Measurements from ENCODE around the gene CEP250.
"Not testable (repeated sequence)": the region's sequence is repeated elsewhere in the genome, so short reads cannot be mapped to it uniquely, and the experiment has no call there.

Gene CEP250

GRCh38 chr20:35453647-35454046 lies 1.8 kb upstream of the CEP250 start:
- WGBS = 92% methylated on average over 7 of the region's 7 CpGs
- H3K14ac ChIP-seq (ENCODE audit: low read length in 2 of 2) = no peak overlapping the region
- H2BK5ac ChIP-seq (ENCODE audit: low read depth, low read length, poor library complexity, severe bottlenecking) = no peak overlapping the region
- H3K36me3 ChIP-seq (ENCODE audit: control insufficient read depth in 1 of 2, insufficient read depth in 2 of 2, low read depth in 1 of 2, low read length in 2 of 2) = no peaks in the 10 kb centered on the region
- H3K18ac ChIP-seq (ENCODE audit: low read depth in 1 of 2, low read length in 2 of 2) = no peak overlapping the region
- peak overlapping the region in 1 of 2 experiments; percentile 91 for H3K4me3 ChIP-seq (ENCODE audit: insufficient read depth in 1 of 2, low read depth in 1 of 2, low read length in 2 of 2)
- H2BK15ac ChIP-seq (ENCODE audit: low read depth, poor library complexity, severe bottlenecking) = no peak overlapping the region
- no peak overlapping the region for H4K91ac ChIP-seq (ENCODE audit: low read length)
- peaks cover 1% of the 10 kb centered on the region for H3K4me1 ChIP-seq (ENCODE audit: control insufficient read depth, insufficient read depth, low read depth, low read length)
- H3K9me3 ChIP-seq (ENCODE audit: control insufficient read depth, low read length) = no peaks in the 10 kb centered on the region
- no peak overlapping the region for H3K9ac ChIP-seq (ENCODE audit: low read length)
- no peak overlapping the region for H2AFZ ChIP-seq (ENCODE audit: low read depth, low read length)
- H3K4me2 ChIP-seq (ENCODE audit: low read length, poor library complexity, severe bottlenecking) = peak overlapping the region; percentile 14
- H3K27me3 ChIP-seq (ENCODE audit: control insufficient read depth in 1 of 2, insufficient read depth in 1 of 2, low read length in 2 of 2) = no peaks in the 10 kb centered on the region
- H3K4ac ChIP-seq (ENCODE audit: low read depth in 1 of 2, low read length in 2 of 2) = peak overlapping the region in 1 of 2 experiments; percentile 18
- H2BK120ac ChIP-seq (ENCODE audit: low read depth, low read length) = no peak overlapping the region
- peak overlapping the region; percentile 91 for H2AK5ac ChIP-seq (ENCODE audit: low read length, severe bottlenecking)
- no peak for DNase-seq
- H3K79me1 ChIP-seq (replicated peaks; ENCODE audit: low read length, poor library complexity, severe bottlenecking) = peaks cover 9% of the 10 kb centered on the region
- H4K8ac ChIP-seq (ENCODE audit: low read length) = no peak overlapping the region
- no peak overlapping the region for H3K23ac ChIP-seq (ENCODE audit: low read length in 2 of 2)
- H3K27ac ChIP-seq (ENCODE audit: low read length, poor library complexity, severe bottlenecking) = no peak overlapping the region
- no peak overlapping the region for H2BK12ac ChIP-seq (ENCODE audit: low read length in 2 of 2)

GRCh38 chr20:35456700-35457099 lies 1.3 kb downstream of the CEP250 start:
- not testable (repeated sequence) for H3K4me2 ChIP-seq (ENCODE audit: low read length, poor library complexity, severe bottlenecking); H3K14ac ChIP-seq (ENCODE audit: low read length in 2 of 2); H2BK120ac ChIP-seq (ENCODE audit: low read depth, low read length); H4K8ac ChIP-seq (ENCODE audit: low read length); H3K79me1 ChIP-seq (replicated peaks; ENCODE audit: low read length, poor library complexity, severe bottlenecking); H3K27ac ChIP-seq (ENCODE audit: low read length, poor library complexity, severe bottlenecking); H3K4ac ChIP-seq (ENCODE audit: low read depth in 1 of 2, low read length in 2 of 2); DNase-seq; H3K18ac ChIP-seq (ENCODE audit: low read depth in 1 of 2, low read length in 2 of 2); H2BK5ac ChIP-seq (ENCODE audit: low read depth, low read length, poor library complexity, severe bottlenecking); H2BK15ac ChIP-seq (ENCODE audit: low read depth, poor library complexity, severe bottlenecking); H3K27me3 ChIP-seq (ENCODE audit: control insufficient read depth in 1 of 2, insufficient read depth in 1 of 2, low read length in 2 of 2); H3K23ac ChIP-seq (ENCODE audit: low read length in 2 of 2); H2BK12ac ChIP-seq (ENCODE audit: low read length in 2 of 2); H4K91ac ChIP-seq (ENCODE audit: low read length); H3K9me3 ChIP-seq (ENCODE audit: control insufficient read depth, low read length); H2AK5ac ChIP-seq (ENCODE audit: low read length, severe bottlenecking); H2AFZ ChIP-seq (ENCODE audit: low read depth, low read length); H3K4me1 ChIP-seq (ENCODE audit: control insufficient read depth, insufficient read depth, low read depth, low read length)
- H3K9ac ChIP-seq (ENCODE audit: low read length) = peak overlapping the region; percentile 98
- 97% methylated on average over 7 of the region's 7 CpGs for WGBS
- H3K4me3 ChIP-seq (ENCODE audit: insufficient read depth in 1 of 2, low read depth in 1 of 2, low read length in 2 of 2) = peak overlapping the region in 1 of 2 experiments; percentile 91
- peaks cover 3 to 21% of the 10 kb centered on the region in 2 experiments for H3K36me3 ChIP-seq (ENCODE audit: control insufficient read depth in 1 of 2, insufficient read depth in 2 of 2, low read depth in 1 of 2, low read length in 2 of 2)

- Histone ChIP-seq H3K79me1 (replicated peaks; ENCODE audit: low read length, poor library complexity, severe bottlenecking) (peaks cover 12% of the 10 kb centered on the region), H3K9ac (ENCODE audit: low read length) (peak overlapping the region; percentile 47), H3K36me3 (ENCODE audit: control insufficient read depth in 1 of 2, insufficient read depth in 2 of 2, low read depth in 1 of 2, low read length in 2 of 2) (peaks cover 8 to 29% of the 10 kb centered on the region in 2 experiments)
- not testable (repeated sequence) for H3K27ac ChIP-seq (ENCODE audit: low read length, poor library complexity, severe bottlenecking); H3K4me2 ChIP-seq (ENCODE audit: low read length, poor library complexity, severe bottlenecking); H2BK15ac ChIP-seq (ENCODE audit: low read depth, poor library complexity, severe bottlenecking); H2BK12ac ChIP-seq (ENCODE audit: low read length in 2 of 2); H3K14ac ChIP-seq (ENCODE audit: low read length in 2 of 2); H3K4ac ChIP-seq (ENCODE audit: low read depth in 1 of 2, low read length in 2 of 2); H3K27me3 ChIP-seq (ENCODE audit: control insufficient read depth in 1 of 2, insufficient read depth in 1 of 2, low read length in 2 of 2); H2AK5ac ChIP-seq (ENCODE audit: low read length, severe bottlenecking); H2AFZ ChIP-seq (ENCODE audit: low read depth, low read length); H3K4me1 ChIP-seq (ENCODE audit: control insufficient read depth, insufficient read depth, low read depth, low read length); H4K8ac ChIP-seq (ENCODE audit: low read length); H4K91ac ChIP-seq (ENCODE audit: low read length); DNase-seq; H3K9me3 ChIP-seq (ENCODE audit: control insufficient read depth, low read length); H3K23ac ChIP-seq (ENCODE audit: low read length in 2 of 2); H2BK5ac ChIP-seq (ENCODE audit: low read depth, low read length, poor library complexity, severe bottlenecking); H3K4me3 ChIP-seq (ENCODE audit: insufficient read depth in 1 of 2, low read depth in 1 of 2, low read length in 2 of 2); H2BK120ac ChIP-seq (ENCODE audit: low read depth, low read length); H3K18ac ChIP-seq (ENCODE audit: low read depth in 1 of 2, low read length in 2 of 2)
- 82% methylated on average over 2 of the region's 2 CpGs for WGBS
Measured at GRCh38 chr20:35457539-35457938, 2.1 kb downstream of the CEP250 start.

- Histone ChIP-seq H2BK120ac (ENCODE audit: low read depth, low read length) (no peak overlapping the region), H3K4me3 (ENCODE audit: insufficient read depth in 1 of 2, low read depth in 1 of 2, low read length in 2 of 2) (no peak overlapping the region), H3K27me3 (ENCODE audit: control insufficient read depth in 1 of 2, insufficient read depth in 1 of 2, low read length in 2 of 2) (no peaks in the 10 kb centered on the region), H3K18ac (ENCODE audit: low read depth in 1 of 2, low read length in 2 of 2) (no peak overlapping the region), H2AFZ (ENCODE audit: low read depth, low read length) (no peak overlapping the region), H2BK5ac (ENCODE audit: low read depth, low read length, poor library complexity, severe bottlenecking) (no peak overlapping the region), H3K79me1 (replicated peaks; ENCODE audit: low read length, poor library complexity, severe bottlenecking) (peaks cover 8% of the 10 kb centered on the region), H3K36me3 (ENCODE audit: control insufficient read depth in 1 of 2, insufficient read depth in 2 of 2, low read depth in 1 of 2, low read length in 2 of 2) (peaks cover 15 to 35% of the 10 kb centered on the region in 2 experiments), H2BK15ac (ENCODE audit: low read depth, poor library complexity, severe bottlenecking) (no peak overlapping the region), H2AK5ac (ENCODE audit: low read length, severe bottlenecking) (no peak overlapping the region), H2BK12ac (ENCODE audit: low read length in 2 of 2) (no peak overlapping the region), H3K9me3 (ENCODE audit: control insufficient read depth, low read length) (no peaks in the 10 kb centered on the region), H3K9ac (ENCODE audit: low read length) (peak overlapping the region; percentile 47), H3K4ac (ENCODE audit: low read depth in 1 of 2, low read length in 2 of 2) (no peak overlapping the region), H4K8ac (ENCODE audit: low read length) (no peak overlapping the region), H4K91ac (ENCODE audit: low read length) (no peak overlapping the region), H3K14ac (ENCODE audit: low read length in 2 of 2) (no peak overlapping the region), H3K27ac (ENCODE audit: low read length, poor library complexity, severe bottlenecking) (no peak overlapping the region), H3K4me1 (ENCODE audit: control insufficient read depth, insufficient read depth, low read depth, low read length) (peaks cover 6% of the 10 kb centered on the region), H3K4me2 (ENCODE audit: low read length, poor library complexity, severe bottlenecking) (no peak overlapping the region), H3K23ac (ENCODE audit: low read length in 2 of 2) (no peak overlapping the region)
- no peak for DNase-seq
Measured at GRCh38 chr20:35458388-35458787, 3.0 kb downstream of the CEP250 start.

Data from mesenchymal stem cell (in vitro differentiated cells and primary cell).